Spleen (tissue), 7 donors: ENCODE results near the gene CD274.

Experiments used
- CTCF ChIP-seq, 11 experiments: fragments of 200-600 bp in 7 of 11; fragments of 450-650 bp in 4 of 11; sonication (generic) in 4 of 11; IDR thresholded peaks in 8 of 11; conservative IDR thresholded peaks in 3 of 11; 1 replicate in 7 of 11; 2 replicates in 4 of 11; pipeline versions ENCODE4 v1.4.0 to v1.8.0; 2016 to 2021; ENCODE audit warnings: antibody characterized with exemption in 11 of 11, inconsistent platforms in 4 of 11, mild to moderate bottlenecking in 1 of 11
- POLR2A ChIP-seq, 3 donors: fragments of 450-650 bp; IDR thresholded peaks; one replicate each; pipeline ENCODE4 v1.5.1; 2017; ENCODE audit warnings: antibody characterized with exemption in 3 of 3, mild to moderate bottlenecking in 1 of 3
- donor health status: DM: no; HTN: no; CAD: no; lungs with moderate emphysema.
- donor health status: DM: no; HTN: no; CAD: no.
- donor health status: DM: no; HTN: no; CAD: no.

DNA sequence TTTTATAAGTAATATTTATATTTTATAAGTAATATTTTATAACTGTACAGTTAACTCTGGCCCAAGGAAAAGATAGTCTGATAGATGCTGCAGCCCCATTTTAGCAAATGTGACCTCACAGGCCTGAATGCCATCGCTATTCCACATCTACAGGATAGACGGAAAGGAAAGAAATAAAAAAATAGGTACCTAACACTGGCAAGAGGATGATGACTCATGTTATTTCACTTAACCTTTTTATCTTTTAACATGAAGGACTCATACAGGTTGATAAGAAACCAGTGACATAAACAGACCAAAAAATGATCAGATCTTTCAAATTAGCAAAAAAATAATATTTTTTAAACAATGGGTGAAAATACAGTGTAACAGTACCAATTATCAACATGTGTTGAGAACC, 2.7 kb downstream of the CD274 start:
- TF ChIP-seq CTCF (IDR thresholded peaks at IDR 0.05 in 8 of 11, conservative IDR thresholded peaks at IDR 0.05 in 3 of 11) (no peak), POLR2A (IDR thresholded peaks at IDR 0.05) (no peak)
